GM21423 (cell line): Measurements from ENCODE around the gene GLCE.
"Not testable (repeated sequence)": the region's sequence is repeated elsewhere in the genome, so short reads cannot be mapped to it uniquely, and the experiment has no call there.

Experiments
- ATAC-seq: cut with Tn5 transposase; IDR thresholded peaks from one replicate; pipeline ENCODE4 v1.9.1; 2021; ENCODE audit warnings: mild to moderate bottlenecking, moderate library complexity; ENCODE audit not compliant: unreplicated experiment

Gene GLCE

GRCh38 chr15:69158201-69158842 is 2.1 kb upstream of the GLCE start:
- ATAC-seq, result no peak

GRCh38 chr15:69158843-69159240 is 1.6 kb upstream of the GLCE start:
- ATAC-seq, result no peak

DNA sequence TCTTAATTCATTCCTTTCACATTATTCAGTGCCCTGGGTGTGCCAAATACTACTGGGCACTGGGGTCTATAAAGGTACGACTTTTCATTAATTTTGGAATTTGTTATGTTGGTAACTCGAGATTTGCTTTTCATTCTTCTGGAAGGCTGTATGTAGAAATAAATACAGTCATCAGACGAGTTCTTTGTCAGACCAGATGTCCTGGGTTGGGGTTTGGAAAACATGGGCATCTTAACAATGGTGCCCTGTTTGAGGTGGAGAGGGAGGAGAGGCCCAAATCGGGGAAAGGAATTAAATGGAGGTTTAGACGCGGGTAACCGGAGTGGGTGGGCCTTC is 662 bp upstream of the GLCE start:
- ATAC-seq, result no peak

- ATAC-seq, result no peak
Measured at GRCh38 chr15:69161079-69161877, 843 bp downstream of the GLCE start.

- no peak for ATAC-seq
Measured at GRCh38 chr15:69161878-69162213, 1.4 kb downstream of the GLCE start.

DNA sequence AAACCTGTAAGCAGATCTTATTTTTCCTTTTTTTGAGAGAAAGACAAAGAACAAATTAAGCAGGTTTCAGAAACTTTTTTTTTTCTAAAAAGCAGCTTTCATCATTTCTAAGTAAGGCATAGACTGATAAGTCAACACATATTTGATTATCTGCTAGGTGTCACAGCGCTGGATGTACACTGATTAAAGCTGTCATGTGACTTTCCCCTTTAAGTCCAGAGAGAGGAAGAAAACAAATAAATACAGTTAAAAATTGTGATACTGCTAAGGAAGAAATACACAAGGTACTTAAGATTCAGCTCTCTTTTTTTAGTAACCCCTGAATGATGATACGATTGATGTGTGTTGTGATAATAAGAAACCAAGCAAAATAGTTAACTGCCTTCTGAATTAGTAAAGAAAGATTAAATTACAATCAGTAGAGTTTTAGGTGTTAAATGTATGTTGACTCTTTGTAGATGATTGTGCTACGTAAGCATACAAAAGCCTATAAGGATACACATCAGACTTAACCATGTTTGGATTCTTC is 2.8 kb downstream of the GLCE start:
- no peak for ATAC-seq

GRCh38 chr15:69164807-69165636 is 4.6 kb downstream of the GLCE start:
- no peak for ATAC-seq

GRCh38 chr15:69165637-69166025 is 5.2 kb downstream of the GLCE start:
- no peak for ATAC-seq

DNA sequence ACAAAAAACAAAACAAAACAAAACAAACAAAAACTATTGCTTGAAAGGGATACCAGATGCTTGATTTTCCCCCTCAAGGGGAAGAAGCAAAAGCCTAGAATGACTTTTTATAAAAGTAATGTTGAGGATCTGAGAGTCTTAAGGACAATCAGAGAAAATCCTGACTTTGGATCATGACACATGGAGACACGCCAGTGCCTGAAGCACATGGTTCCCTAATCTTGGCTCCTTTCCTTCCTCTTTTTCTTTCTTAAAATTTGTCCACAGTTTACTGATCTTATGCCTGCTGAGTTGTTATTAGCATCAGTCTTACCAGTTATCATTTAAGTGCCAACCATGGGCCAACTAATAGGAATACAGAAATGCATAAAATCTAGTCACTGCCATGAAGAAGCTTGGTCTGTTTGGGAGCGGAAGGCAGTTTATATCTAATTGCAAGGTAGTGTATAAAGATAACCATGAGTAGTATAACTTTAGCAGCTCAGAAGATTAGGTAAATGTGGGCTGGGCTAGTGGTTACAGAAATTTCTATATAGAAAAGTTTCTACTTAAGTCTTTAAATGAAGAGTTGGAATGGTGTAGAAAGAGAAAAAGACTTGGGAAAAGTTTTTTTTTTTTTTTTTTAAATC is 6.9 kb downstream of the GLCE start:
- no peak for ATAC-seq

DNA sequence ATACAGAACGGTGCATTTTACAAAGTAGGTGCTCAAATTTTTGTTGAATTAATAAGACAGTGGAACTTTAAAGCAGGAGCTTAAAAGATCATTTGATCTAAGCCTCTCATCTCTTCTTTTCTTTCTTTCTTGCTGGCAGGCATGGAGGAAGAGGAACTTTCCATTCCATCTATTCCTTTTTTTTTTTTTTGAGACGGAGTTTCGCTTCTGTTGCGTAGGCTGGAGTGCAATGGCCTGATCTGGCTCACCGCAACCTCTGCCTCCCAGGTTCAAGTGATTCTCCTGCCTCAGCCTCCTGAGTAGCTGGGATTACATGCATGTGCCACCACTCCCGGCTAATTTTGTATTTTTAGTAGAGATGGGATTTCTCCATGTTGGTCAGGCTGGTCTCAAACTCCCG is 7.9 kb downstream of the GLCE start:
- not testable (repeated sequence) for ATAC-seq

DNA sequence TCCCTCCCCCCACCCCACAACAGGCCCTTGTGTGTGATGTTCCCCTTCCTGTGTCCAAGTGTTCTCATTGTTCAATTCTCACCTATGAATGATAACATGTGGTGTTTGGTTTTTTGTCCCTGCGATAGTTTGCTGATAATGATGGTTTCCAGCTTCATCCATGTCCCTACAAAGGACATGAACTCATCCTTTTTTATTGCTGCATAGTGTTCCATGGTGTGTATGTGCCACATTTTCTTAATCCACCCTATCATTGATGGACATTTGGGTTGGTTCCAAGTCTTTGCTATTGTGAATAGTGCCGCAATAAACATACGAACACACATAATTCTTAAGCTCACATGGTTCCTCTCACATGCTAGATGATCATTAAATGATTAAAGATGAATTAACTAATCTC is 9.1 kb downstream of the GLCE start:
- ATAC-seq, result not testable (repeated sequence)

GRCh38 chr15:69170597-69170996 is 10.2 kb downstream of the GLCE start:
- no peak for ATAC-seq

DNA sequence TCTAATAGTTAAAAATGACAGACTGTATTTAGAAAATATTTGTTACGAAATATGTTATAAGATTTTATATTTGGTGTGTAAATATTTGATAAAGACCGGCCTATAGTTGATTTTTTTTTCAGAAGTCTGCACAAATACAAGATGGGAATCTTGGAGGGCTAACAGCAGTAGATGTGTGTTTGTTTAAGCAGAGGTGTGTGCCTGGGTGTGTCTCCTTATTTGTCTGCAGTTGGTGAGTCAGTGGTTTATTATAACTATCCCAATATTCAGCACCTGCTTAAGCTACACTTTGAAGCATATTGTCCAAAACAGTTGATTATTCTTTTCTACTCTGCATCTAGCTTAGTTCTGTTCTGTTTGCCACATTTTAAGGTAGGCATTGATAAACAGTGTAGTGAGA is 12.4 kb downstream of the GLCE start:
- no peak for ATAC-seq

DNA sequence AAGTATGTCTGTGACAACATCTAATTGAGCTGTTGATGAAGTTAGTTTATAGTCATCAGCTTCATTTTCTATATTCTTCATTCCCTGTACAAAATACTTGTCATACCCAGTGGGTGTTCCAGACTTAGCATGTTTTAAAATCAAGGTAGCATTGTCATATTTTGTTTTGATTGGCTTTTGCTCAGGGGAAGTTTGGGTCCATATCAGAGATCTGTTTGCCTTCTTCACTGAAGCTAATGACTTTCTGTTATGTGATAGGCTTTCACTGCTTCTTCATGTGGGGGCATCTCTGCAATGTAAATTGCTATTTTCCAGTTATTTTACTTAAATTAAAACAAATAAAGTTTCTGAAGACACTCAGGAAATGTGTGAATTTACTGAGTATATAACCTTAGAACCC is 15.1 kb downstream of the GLCE start:
- no peak for ATAC-seq

GRCh38 chr15:69181424-69181823 is 21.0 kb downstream of the GLCE start:
- ATAC-seq, result no peak

- no peak for ATAC-seq
Measured at GRCh38 chr15:69185216-69185615, 24.8 kb downstream of the GLCE start.

- no peak for ATAC-seq
Measured at GRCh38 chr15:69185706-69186105, 25.3 kb downstream of the GLCE start.

DNA sequence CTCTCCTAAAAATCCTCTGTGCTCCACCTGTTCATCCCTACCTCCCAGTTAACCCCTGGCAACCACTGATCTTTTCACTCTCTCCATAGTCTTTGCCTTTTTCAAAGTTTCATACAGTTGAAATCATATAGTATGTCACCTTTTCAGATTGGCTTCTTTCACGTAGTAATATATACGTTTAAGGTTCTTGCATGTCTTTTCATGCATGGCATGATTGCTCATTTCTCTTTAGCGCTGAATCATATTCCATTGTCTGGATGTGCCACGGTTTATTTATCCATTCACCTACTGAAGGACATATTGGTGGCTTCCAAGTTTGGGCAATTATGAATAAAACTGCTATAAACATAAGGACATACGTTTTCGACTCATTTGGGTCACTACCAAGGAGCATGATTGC is 28.7 kb downstream of the GLCE start:
- no peak for ATAC-seq

DNA sequence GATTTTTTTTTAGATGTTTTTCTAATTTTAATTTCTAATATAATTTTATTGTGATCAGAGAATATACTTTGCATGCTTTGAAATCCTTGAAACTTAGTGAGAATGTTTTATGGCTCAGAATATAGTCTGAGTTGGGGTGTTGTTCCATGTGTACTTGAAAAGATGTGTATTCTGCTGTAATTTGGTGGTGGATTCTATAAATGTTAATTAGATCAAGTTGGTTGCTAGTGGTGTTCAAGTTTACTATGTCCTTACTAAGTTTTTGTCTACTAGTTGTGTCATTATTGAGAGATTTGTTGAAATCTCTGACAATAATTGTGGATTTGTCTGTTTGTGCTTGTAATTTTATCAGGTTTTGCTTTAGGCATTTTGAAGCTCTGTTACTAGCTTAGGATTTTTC is 29.7 kb downstream of the GLCE start:
- ATAC-seq, result no peak

GRCh38 chr15:69190504-69190903 is 30.1 kb downstream of the GLCE start:
- no peak for ATAC-seq
